ENCODE results near the gene SPECC1.
A peak's percentile ranks its signal among the peaks of the same experiment; 100 is the strongest.
"Not testable (repeated sequence)": the region's sequence is repeated elsewhere in the genome, so short reads cannot be mapped to it uniquely, and the experiment has no call there.

The SPECC1 gene

DNA sequence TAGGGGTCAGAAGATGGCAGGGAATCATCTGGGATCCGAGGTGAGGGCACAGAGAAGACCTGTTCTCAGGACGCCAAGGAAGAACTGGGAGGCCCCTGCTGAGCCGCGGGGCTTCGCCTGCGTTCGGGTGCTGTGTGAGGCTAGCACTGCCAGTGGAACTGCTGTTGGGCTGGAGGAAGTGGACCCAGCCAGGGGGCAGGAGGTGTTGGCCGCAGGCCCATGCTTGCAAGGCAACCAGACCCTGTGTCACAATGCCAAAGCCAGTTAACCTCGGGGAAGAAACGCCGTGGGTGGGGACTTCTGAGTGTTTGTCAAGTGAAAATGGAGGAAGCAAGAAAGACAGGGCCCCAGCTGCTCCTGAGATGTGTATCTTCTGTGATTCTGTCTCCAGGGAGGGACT is 272.7 kb downstream of the SPECC1 start:
- DNase-seq, result no peak

DNA sequence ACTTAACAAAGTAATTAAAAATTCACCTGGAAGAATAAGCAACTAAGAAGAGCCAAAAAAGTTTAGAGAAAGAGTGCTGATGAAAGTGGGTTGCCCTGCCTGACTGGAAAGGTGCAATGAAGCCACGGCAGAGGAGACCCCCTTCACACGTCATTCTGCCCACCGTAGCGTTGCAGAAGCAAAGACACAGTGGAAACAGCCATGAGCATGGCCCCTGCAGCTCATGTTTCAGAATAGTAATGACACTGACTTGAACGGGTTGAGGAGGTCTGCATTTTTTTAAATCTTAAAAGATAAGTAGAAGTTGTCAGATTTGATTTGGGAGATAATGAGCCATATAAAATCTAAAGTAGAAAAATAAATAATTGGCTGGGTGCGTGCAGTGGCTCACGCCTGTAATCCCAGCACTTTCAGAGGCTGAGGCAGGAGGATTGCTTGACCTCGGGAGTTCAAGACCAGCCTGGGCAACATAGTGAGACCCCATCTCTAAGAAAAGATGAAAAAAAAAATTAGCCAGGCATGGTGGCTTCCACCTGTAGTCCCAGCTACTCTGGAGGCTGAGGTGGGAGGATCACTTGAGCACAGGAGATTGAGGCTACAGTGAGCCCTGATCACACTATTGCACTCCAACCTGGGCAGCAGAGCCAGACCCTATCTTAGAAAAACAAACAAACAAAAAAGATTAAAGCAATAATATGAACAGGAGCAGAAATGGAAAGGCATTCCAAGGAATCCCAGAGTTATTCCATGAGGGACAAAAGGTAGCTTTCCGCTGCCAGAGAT is 273.6 kb downstream of the SPECC1 start:
- no peak for DNase-seq

DNA sequence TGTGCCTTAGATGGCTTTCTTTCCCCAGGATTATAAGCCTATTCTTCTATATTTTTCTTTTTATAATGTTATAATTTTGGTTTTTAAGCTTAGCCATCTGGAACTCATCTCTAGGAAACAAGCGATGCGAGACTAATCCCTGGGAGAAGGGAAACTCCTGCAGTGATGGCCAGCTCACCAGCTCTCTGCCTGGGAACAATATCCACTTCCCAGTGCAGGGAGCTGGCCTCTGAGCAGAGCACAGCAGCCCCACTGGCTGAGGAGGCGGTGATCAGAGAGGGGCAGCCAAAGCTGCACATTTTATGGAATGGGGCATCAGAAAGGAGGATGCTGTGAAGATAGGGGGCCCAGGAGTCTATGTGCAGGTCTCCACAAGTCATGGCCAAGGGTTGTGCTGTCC is 274.9 kb downstream of the SPECC1 start:
- no peak for DNase-seq

DNA sequence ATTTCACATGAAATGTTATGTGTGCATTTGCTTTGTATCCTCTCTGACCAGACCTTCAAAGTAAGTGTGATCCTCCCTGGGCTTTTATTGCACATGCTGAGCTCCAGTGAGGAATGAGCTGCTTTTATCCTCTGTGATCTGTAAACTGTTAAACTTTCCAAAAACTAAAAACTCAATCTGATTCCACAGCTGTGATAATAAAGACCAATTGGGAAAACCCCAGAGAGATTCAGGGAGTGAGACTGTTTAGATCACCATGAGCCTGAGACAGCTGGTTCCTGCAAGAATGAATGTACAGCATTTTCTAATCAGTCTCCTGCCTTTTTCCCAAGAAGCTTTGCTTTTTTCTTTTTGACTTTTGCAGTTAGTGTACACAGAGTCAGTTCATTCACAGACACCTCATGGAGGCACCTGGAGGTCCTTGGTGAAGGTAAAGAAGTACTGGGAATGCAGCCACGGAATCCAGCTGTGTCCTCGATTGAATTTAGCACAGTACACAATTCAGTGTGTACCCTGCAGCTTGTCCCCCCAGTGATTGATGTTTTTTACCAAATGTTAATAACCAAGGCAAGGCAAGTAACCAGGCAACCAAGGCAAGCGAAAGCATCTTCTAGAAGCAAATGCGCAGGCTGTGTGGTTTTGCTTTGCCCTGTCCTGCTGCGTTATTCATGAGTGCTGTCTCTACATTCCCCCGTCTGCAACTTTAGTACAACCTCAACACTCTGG is 275.6 kb downstream of the SPECC1 start:
- DNase-seq, result no peak

DNA sequence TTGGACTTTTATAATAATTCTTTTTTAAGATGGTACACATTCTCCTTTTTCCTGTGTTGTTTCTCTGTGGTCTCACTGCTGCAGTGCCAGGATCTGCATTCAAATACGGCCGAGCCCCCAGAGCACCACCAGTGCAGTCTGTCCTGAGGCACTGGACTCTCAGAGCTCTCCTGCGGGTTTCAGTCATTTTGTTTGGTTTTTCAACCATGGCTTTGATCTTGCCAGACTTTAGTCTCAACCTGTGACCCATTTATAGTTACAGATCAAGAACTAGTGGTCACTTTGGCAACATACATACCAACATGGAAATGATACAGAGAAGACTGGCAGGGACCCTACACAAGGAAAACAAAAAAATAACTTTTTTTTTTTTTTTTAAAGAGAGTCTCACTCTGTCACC is 280.8 kb downstream of the SPECC1 start:
- DNase-seq, result no peak

DNA sequence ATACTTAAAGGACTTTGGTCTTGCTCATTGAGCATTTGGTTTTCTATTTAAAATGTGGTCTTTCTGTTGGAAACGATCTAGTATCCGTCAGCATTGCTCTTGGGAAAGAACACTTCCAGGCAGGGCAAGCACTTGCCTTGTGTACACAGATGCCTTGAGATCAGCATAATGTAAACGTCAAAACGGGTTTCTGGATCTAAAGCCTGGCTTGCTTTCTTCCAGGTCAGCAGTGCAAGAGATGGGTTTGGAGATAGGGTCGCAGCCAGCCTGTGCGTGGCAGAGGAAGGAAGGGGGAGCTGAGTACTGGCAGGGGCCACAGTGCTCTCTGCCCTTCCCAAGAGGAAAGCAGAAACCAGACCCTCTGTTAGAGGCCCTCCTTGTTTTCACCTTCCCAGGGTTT is 282.7 kb downstream of the SPECC1 start:
- DNase-seq, result no peak

DNA sequence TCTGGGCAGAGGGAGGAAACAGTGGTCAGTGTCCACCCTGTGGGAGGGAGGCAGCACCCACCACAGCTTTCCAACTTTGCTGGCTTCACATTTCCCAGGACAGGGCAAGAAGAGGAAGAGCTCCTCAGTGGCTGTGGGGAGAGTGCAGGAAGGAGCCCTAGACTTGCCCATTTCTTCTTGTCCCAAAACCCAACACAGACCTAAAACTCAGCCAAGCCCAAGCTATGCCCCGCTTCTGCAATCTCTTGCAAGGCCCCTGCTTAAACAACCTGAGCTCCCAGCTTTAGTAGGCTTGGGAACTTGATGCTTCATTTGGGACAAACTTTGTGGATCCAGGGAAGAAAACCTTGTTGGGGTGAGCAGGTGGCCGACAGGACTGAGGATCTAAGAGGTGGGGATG is 284.3 kb downstream of the SPECC1 start:
- no peak for DNase-seq

DNA sequence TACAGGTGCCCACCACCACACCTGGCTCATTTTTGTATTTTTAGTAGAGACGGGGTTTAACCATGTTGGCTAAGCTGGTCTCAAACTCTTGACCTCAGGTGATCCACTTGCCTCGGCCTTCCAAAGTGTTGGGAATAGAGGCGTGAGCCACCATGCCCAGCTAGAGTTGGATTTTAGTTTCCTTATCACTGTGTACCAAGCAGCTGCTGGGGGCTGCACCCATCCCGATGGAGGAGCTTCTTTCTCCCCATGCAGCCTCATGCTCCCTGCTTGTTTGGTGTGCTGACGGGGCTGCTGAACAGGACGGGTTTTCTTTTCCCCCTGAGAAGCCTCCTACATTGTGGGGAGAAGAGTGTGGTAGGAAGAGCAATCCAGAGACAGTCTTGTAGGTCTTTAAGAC is 285.0 kb downstream of the SPECC1 start:
- no peak for DNase-seq

DNA sequence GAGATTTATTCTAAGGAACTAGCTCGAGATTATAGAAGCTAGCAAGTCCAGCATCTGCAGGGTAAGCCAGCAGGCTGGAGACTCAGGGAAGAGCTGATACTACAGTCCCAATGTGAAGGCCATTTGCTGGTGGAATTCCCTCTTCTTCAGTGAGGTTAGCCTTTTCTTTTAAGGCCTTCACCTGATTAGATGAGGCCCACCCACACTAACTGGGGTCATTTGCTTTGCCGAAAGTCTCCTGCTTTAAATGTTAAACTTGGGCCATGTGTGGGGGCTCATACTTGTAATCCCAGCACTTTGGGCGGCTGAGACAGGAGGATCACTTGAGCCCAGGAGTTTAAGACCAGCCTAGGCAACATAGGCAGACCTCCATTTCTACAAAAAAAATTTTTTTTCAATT is 289.9 kb downstream of the SPECC1 start:
- no peak for DNase-seq

DNA sequence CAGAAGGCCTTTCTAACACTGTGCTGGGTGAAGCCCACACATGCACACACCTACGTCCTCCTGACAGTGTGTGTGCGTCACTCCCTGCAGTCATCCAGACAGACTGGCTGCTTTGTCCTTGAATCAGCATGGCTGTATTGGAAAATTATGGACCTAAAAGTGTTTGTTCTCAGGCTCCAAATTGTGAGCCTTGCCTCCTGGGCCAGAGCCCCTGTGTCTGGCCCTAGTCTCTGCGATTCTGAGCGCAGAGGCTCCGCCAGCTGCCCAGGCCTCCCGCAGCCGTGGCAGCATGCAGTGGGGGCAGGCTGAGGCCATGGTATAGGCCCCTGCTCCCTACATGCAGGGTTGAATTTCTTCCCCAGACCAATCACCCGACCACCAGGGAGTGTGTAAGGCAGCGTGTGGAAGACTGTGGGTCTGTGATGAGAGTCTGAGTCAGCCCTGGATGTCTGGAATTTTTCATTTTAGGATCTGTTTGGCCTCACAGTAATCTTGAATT is 291.3 kb downstream of the SPECC1 start:
- DNase-seq, result no peak

DNA sequence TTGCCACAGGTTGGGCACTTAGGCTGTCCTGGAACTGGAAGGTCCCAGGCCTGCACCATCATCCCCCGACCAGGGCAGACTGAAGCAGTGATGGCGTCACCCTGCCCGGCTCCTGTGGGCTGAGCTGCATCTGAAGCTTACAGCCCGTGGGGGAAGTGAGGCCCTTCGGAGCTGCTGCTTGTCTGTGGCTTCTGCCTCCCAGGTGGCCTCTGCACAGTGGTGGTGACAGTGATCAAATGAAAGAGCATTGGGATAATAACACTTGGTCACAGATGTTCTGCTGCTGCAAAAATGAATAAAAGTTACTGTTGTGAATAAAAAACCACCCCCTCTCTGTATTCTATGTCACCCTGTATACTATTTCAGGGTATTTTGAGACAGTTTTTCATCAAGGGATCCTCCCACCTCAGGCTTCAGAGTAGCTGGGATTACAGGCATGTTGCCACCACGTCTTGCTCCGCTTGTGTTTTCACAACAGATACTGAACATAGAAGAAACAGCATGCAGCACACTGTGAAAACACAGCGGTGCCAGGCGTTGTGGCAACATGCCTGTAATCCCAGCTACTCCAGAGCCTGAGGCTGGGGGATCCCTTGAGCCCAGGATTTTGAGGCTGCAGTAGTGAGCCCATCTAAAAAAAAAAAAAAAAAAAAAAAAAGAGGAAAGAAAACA is 293.2 kb downstream of the SPECC1 start:
- DNase-seq, result no peak

DNA sequence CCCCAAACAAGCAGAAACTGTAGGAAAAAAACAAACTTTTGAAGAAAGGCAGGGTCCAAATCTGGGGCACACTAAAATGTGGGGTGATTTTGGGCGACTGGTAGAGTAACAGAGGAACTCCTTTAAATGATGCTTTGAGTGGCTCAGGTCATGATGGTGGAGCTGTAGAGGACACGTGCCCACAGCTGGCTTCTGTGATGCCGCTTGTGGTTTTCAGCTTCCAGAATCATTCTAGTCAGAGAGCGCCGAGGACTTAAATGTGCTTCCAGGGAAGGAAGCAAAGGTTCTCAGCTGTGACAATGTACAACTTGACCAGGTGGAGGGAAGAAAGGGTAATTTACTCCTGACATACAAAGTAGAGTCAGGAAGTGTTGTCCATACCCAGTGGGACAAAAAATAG is 295.8 kb downstream of the SPECC1 start:
- no peak for DNase-seq

DNA sequence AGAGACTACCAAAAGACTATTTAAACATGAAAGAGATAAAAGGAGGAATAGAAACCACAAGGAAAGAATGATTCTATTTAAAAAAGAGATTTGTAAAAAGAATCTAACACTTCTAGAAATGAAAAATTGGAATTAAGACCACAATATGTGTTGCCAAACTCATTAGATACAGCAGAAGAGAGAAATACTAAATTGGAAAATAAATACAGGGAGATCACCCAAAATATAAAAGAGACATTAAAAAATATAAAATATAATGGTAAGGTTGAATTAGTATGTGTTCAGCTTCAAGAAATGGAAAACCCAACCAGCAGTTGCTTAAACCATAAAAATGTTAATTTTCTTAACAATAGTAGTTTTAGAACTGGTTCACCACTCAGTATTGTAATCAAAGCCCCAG is 297.8 kb downstream of the SPECC1 start:
- no peak for DNase-seq

DNA sequence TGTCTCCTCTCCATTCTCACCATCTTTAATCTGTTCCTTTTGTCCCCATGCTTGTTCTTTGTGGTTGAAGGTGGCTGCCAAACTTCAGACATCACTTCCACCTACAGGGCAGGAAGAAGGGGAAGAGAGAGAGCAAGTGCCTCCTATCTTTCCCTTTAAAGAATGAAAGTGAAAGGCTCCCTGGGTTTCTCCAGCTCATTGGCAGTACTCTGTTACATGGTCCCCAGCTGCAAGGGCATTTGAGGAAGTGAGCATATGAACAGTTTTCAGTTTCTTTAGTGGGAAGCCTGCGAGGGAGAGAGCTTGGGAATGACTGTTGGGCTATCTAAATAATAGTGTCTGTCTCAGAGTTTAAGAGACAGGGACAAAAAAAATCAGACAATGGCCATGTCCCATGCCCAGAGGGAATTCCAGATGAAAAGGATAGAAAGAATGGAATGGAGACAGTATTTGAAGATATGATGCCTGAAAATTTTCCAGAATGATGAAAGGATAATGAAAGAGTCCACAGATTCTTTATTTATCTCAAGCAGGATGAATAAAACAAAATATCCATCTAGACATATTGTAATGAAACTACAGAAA is 298.3 kb downstream of the SPECC1 start:
- no peak for DNase-seq

DNA sequence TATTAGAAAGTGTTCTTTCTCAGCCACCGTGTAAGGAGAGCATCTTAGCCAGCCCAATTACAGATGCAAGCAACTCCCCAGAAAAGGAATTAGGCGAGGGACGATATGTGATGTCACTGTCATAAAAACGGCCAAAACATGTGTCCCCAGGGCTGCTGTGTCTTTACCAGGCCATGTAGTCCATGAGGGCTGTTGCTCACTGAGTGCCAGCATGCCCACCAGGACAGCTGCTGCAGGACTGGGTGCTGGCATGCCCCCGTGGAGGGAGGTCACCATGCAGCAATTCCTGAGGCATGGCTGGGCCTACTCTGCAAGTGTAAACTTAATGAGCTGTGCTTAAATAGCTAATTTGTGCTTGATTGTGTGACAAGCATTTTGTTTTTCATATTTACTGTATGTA is 301.3 kb downstream of the SPECC1 start:
- DNase-seq, result no peak

DNA sequence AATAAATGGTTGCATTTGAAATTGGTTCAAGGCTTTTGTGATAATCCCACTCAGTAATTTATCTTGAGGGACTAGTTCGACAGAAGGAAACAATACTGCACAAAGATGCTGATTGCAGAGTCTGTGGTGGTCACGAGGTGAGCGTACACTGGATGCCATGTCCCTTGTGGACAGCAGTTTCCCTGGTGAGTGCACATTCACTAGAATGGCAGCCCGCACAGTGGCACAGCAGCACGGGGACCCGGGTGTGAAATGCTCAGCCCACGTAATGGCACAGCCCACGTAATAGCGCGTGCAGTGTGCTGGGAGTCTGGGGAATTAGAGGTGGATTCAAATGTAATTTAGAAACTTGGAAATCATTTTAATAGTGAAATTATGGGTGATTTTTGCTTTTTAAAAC is 304.1 kb downstream of the SPECC1 start:
- no peak for DNase-seq

DNA sequence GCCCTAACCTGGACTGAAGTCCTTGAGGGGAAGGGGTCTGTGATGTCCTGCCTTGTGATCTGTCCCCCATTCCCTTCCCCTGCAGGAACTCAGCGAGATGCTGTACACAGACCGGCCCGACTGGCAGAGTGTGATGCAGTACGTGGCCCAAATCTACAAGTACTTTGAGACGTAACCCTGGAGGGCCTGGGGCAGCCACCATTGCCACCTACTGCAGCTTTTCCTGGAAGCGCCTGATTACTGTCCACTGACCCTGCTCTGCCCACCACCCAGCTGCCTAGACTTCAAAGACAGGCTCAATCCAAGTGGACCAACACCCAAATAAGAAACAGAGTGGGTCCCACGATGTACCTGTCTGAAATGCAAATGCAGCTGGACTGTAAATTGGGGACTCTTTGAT is 304.7 kb downstream of the SPECC1 start:
- no peak for DNase-seq

DNA sequence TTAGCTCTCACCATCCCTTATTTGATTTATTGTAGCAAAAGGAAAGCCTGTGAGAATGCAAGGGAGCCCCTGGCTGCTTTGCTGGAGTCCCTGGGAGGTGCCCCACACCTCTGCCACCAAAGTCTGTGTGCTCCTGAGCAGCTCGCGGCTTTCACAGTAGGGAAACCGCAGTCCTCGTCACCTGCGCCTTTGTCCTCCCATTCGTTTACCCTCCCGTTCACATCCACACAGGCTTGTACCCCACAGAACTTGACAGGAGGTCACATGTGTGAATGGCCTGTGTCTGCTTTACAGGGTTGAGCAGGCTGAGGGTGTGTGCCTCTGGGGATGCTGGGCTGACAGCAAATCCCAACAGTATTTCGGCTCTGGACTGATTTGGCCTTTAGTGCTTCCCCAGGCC is 305.7 kb downstream of the SPECC1 start:
- no peak for DNase-seq

DNA sequence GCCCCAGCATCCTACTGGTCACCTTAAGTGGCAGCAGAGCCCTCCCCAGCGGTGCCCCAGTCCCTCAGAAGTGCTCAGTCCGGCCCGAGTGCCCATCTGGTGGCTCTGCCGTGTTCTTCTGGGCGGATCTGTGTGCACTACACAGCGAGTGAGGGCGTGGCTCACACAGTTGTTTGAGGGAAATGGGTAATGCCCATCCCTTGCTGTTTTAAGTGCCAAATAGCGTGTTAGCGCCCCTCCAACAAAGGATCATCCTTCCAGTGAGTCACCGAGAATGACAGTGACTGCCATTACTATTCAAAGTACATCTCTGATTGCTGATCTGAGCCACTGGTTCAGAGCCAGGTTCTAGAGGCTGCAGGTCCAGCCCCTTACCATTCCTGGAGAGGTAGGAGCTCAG is 306.2 kb downstream of the SPECC1 start:
- DNase-seq, result no peak

DNA sequence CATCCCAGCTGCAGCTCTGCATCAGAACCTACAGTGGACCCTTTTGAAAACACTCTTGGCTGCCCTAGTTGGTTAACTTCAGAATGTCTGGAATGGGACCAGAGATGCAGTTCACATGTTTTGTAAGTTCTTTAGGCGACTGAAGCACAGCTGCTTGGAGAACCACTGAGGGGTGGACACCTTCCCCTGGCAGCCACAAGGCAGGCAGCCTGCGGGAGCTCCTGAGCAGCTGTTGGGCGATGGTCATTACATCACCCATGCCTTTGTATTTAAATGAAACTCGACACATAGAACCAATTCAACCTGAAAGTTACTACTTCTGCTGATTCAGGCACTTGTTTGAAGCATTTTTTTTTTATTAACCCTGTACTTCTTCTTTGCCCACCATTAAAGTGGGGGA is 306.7 kb downstream of the SPECC1 start:
- no peak for DNase-seq

DNA sequence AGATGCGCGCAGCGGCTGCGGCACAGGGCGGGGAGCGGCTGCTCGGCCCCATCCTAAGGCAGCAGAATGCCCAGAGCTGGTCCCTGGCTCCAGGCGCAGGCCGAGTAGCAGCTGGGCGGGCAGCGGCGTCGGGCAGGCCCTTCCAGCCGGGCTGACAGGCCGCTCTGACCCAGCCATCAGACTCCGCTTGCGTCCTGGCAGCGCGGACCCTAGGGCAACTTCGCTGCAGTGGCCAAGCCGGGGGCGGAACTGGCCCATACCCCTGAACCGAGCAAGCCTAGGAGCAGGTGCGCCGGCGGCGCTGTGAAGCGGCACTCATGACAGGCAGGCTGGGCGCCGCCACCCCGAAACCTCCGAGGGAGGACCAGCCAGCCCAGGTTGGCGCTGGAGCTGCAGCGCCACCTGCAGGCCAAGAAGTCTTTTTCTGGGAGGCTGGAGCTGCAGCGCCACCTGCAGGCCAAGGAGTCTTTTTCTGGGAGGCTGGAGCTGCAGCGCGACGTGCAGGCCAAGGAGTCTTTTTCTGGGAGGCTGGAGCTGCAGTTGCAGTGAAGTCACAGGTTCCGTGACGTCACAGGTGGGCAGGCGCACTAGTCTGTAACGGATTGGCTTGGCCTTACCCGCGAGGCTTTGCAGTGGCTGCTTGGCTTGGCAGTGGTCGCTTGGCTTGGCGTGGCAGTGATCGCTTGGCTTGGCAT is 311.5 kb downstream of the SPECC1 start:
- peak; percentile 82 for DNase-seq

DNA sequence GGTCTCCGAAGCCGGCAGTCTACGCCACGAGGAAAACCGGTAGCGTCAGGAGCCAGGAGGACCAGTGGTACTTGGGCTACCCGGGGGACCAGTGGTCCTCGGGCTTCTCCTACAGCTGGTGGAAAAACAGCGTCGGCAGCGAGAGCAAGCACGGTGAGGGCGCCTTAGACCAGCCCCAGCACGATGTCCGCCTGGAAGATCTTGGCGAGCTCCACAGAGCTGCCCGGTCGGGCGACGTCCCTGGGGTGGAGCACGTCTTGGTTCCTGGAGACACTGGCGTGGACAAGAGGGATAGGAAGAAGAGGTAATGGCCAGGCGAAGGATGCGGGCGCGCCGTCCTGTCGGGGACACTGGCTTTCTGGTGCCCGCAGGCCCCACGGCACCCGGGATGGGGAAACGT is 312.2 kb downstream of the SPECC1 start:
- not testable (repeated sequence) for DNase-seq

DNA sequence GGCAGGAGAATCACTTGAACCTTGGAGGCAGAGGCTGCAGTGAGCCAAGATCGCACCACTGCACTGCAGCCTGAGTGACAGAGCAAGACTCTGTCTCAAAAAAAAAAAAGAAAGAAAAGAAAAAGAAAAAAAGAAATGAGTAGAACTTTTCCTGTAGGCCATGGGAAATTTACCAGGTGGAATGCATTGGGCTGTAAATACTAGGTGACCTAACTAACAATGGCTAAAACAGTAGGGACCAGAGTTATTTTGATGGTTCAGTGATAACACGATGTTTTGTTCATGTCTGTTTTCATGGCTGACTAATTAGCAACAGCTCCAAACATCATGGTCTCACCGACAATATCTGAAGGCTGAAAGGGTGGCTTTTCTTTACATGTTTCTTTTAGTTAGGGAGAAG is 318.6 kb downstream of the SPECC1 start:
- not testable (repeated sequence) for DNase-seq
